ENCODE data around the gene CDK3. TPM values are rescaled to one million over a fixed set of nuclear protein-coding genes. Genes with fewer than 3 reads are reported as not detected.

The CDK3 gene
- total and polyA plus RNA-seq, 9 of the 15 experiments (the other 6 are each of a cell fraction or from before 2014, with no cell fraction given) = 0.55 to 8.2 (median 4.7) TPM

GRCh38 chr17:76009447-76009846 is 8.8 kb downstream of the CDK3 start:
- Histone ChIP-seq H3K4me2 (ENCODE audit: insufficient read depth, low read length) (no peak overlapping the region), H3K9me3 (replicated peaks; ENCODE audit: control insufficient read depth, insufficient read depth, low read depth, low read length) (no peaks in the 10 kb centered on the region), H2AFZ (ENCODE audit: low read depth, low read length) (no peak overlapping the region), H3K9me1 (ENCODE audit: control insufficient read depth, insufficient read depth, low read length) (no peaks in the 10 kb centered on the region), H3K4me3 (no peak overlapping the region), H3K27ac (ENCODE audit: extremely low read depth, low read depth, low read length) (no peak overlapping the region), H3K27me3 (ENCODE audit: control insufficient read depth in 2 of 2, insufficient read depth in 2 of 2, low read length in 2 of 2) (peaks cover 37 to 54% of the 10 kb centered on the region in 2 experiments), H3K36me3 (ENCODE audit: control insufficient read depth, insufficient read depth, low read length) (peaks cover 7% of the 10 kb centered on the region; the same call in 2 of the 3 replicates), H3K9ac (ENCODE audit: insufficient read depth in 1 of 2, low read depth in 2 of 2, low read length in 2 of 2) (peak overlapping the region in 1 of 2 experiments; percentile 21; a peak in 2 of 4 replicates), H3K79me2 (ENCODE audit: control insufficient read depth, insufficient read depth, low read length) (no peaks in the 10 kb centered on the region), H4K20me1 (replicated peaks; ENCODE audit: control insufficient read depth, insufficient read depth, low read length) (0 out of 2 replicates have a peak, but pooled peaks cover 5% of the 10 kb centered on the region), H3K4me1 (replicated peaks in 1 of 2; ENCODE audit: control insufficient read depth in 2 of 2, insufficient read depth in 2 of 2, low read length in 2 of 2) (peaks cover 0 to 44% of the 10 kb centered on the region in 2 experiments; a peak in 3 of 5 replicates)
- ChIA-PET CTCF (ENCODE audit: low intra/inter-chr PET ratio) (interaction anchor here (0.6 kb wide), 1 partner anchor 293 kb away, joined by 3 read pairs; no protein-coding TSS in a partner anchor), POLR2A (interaction anchor here (0.6 to 2.0 kb wide), 6 partner anchors 9 to 233 kb away, joined by 3 to 9 read pairs (median 4); partner anchors contain the start of gene CDK3)
- intact Hi-C loops (cut with micrococcal nuclease) (loop anchor here (10.0 kb wide), 1 partner anchor 255 kb away; no protein-coding TSS in a partner anchor), in situ Hi-C loops (cut with MboI) (loop anchor here (5.0 to 10.0 kb wide), 3 partner anchors 102 to 283 kb away; a partner anchor contains a TSS)
- no peak for DNase-seq (ENCODE audit: extremely low read depth in 1 of 4, low spot score in 3 of 4)
- 15% methylated on average over 18 of the region's 20 CpGs for WGBS (ENCODE audit: insufficient coverage, low coverage, missing lambda C conversion rate)
- no peak for ATAC-seq
- no peak for FAIRE-seq
- BruUV-seq (replicated peaks) = no TSS peak
- TF ChIP-seq ILK (tag; IDR thresholded peaks at IDR 0.05; ENCODE audit: borderline replicate concordance, low read depth) = no peak
- TF ChIP-seq CSDE1 (IDR thresholded peaks at IDR 0.05) = no peak
- no peak for TF ChIP-seq MCM7 (IDR thresholded peaks at IDR 0.05)
- TF ChIP-seq KLF13 (tag; IDR thresholded peaks at IDR 0.05; ENCODE audit: borderline replicate concordance, low read depth) = no peak
- no peak for TF ChIP-seq ZNF76 (CRISPR knock-in tag; IDR thresholded peaks at IDR 0.05; ENCODE audit: borderline replicate concordance)
- no peak for TF ChIP-seq DLX4 (CRISPR knock-in tag; IDR thresholded peaks at IDR 0.05)
- no peak for TF ChIP-seq KDM5B (IDR thresholded peaks at IDR 0.05; ENCODE audit: insufficient replicate concordance, low read depth, low read length)
- TF ChIP-seq ZNF217 (CRISPR knock-in tag; IDR thresholded peaks at IDR 0.05) = no peak
- no peak for TF ChIP-seq ZHX1 (conservative IDR thresholded peaks at IDR 0.05; ENCODE audit: low read length)
- no peak for TF ChIP-seq PML (IDR thresholded peaks at IDR 0.05; ENCODE audit: low read length)
- no peak for TF ChIP-seq ELF1 (tag; IDR thresholded peaks at IDR 0.05)
- TF ChIP-seq HNRNPH1 (optimal IDR thresholded peaks at IDR 0.05; ENCODE audit: low read depth, low read length) = no peak
- no peak for TF ChIP-seq NCOA4 (IDR thresholded peaks at IDR 0.05; ENCODE audit: partially characterized antibody)
- TF ChIP-seq GMEB1 (CRISPR knock-in tag; IDR thresholded peaks at IDR 0.05) = no peak
- no peak for TF ChIP-seq ZNF274 (IDR thresholded peaks at IDR 0.05; ENCODE audit: borderline replicate concordance, low read depth, low read length)
- TF ChIP-seq EP300 (IDR thresholded peaks at IDR 0.05; ENCODE audit: low read length) = no peak
- TF ChIP-seq CGGBP1 (CRISPR knock-in tag; IDR thresholded peaks at IDR 0.05) = no peak

Measured in K562 (cell line).